ENCODE results near the gene CCND2. TPM values are rescaled to one million over a fixed set of nuclear protein-coding genes. Genes with fewer than 3 reads are reported as not detected.

The CCND2 gene
- total and polyA plus RNA-seq, 2 of the 8 experiments (the other 6 are each of a cell fraction or from before 2014, with no cell fraction given), result 41.7 to 223 TPM

GRCh38 chr12:4270831-4271716 lies 2.5 kb upstream of the CCND2 start (continued):
- TF ChIP-seq CHD7 (IDR thresholded peaks at IDR 0.05; ENCODE audit: insufficient replicate concordance, low read length) (no peak), USF2 (IDR thresholded peaks at IDR 0.05; ENCODE audit: low read length) (no peak), POLR2AphosphoS5 (IDR thresholded peaks at IDR 0.05; ENCODE audit: low read depth, low read length) (no peak), TAF1 (IDR thresholded peaks at IDR 0.05; ENCODE audit: low read depth, low read length) (0 out of 2 replicates have a peak, but pooled peaks have one; percentile 16), SIRT6 (IDR thresholded peaks at IDR 0.05; ENCODE audit: low read length) (no peak), POLR2A (IDR thresholded peaks at IDR 0.05; ENCODE audit: control extremely low read depth in 1 of 2, low read depth in 2 of 2, low read length in 2 of 2) (peak in 1 of 2 experiments; percentile 38; a peak in 1 of 3 replicates), RBBP5 (IDR thresholded peaks at IDR 0.05; ENCODE audit: borderline replicate concordance, low read depth, low read length) (no peak), TCF12 (IDR thresholded peaks at IDR 0.05; ENCODE audit: low read depth, low read length) (no peak), GTF2F1 (IDR thresholded peaks at IDR 0.05; ENCODE audit: borderline replicate concordance, low read depth, low read length) (no peak)
